Glutamatergic neuron (in vitro differentiated cells): Measurements from ENCODE around the gene TIAM2. TPM values are rescaled to one million over a fixed set of nuclear protein-coding genes. Genes with fewer than 3 reads are reported as not detected.
A peak's percentile ranks its signal among the peaks of the same experiment; 100 is the strongest.

ENCODE experiments used
- DNase-seq: peaks from one replicate; pipeline ENCODE4 v3.0.0; 2022
- H3K27ac Mint-ChIP-seq: one replicate; pipeline ENCODE4 v1.8.0; 2020; ENCODE audit warnings: mild to moderate bottlenecking, mixed read lengths, inconsistent platforms; ENCODE audit not compliant: unreplicated experiment
- H3K27me3 Mint-ChIP-seq: one replicate; pipeline ENCODE4 v1.8.0; 2020; ENCODE audit warnings: mild to moderate bottlenecking, moderate library complexity, mixed read lengths, inconsistent platforms; ENCODE audit not compliant: unreplicated experiment
- H3K36me3 Mint-ChIP-seq: one replicate; pipeline ENCODE4 v1.8.0; 2020; ENCODE audit warnings: mild to moderate bottlenecking, mixed read lengths, inconsistent platforms; ENCODE audit not compliant: unreplicated experiment
- H3K4me1 Mint-ChIP-seq: one replicate; pipeline ENCODE4 v1.8.0; 2020; ENCODE audit warnings: mild to moderate bottlenecking, low read depth, mixed read lengths, inconsistent platforms; ENCODE audit not compliant: unreplicated experiment
- H3K4me3 Mint-ChIP-seq: one replicate; pipeline ENCODE4 v1.8.0; 2020; ENCODE audit warnings: mild to moderate bottlenecking, mixed read lengths, inconsistent platforms; ENCODE audit not compliant: unreplicated experiment
- H3K9me3 Mint-ChIP-seq: one replicate; pipeline ENCODE4 v1.8.0; 2020; ENCODE audit warnings: mild to moderate bottlenecking, moderate library complexity, mixed read lengths, inconsistent platforms; ENCODE audit not compliant: unreplicated experiment
- long read RNA-seq: library from polyadenylated mRNA; unstranded; transcript quantifications from one replicate; pipeline ENCODE4 v2.0.0, GENCODE V29; 2020; ENCODE audit not compliant: unreplicated experiment
- total RNA-seq: library from RNA; stranded (reverse); fragmentation: NEBNext Ultra II Directional; extraction: Animal tissue kit (Norgen Biotek cat#: 25700); gene quantifications from one replicate; pipeline ENCODE4 v1.2.1, GENCODE V29; 2021; ENCODE audit not compliant: unreplicated experiment
- TF ChIP-seq, protein P1 (sequence below): fragments of 200-600 bp; sonication (generic); IDR thresholded peaks from one replicate; pipeline ENCODE4 v1.5.0; 2021; ENCODE audit not compliant: partially characterized antibody, unreplicated experiment

The TIAM2 gene
- 113 TPM for total RNA-seq
- long read RNA-seq, partial matches to known transcripts = 3 of 7 reads
- long read RNA-seq, other reads (novel, unspliced or antisense) = 4 of 7 reads

DNA sequence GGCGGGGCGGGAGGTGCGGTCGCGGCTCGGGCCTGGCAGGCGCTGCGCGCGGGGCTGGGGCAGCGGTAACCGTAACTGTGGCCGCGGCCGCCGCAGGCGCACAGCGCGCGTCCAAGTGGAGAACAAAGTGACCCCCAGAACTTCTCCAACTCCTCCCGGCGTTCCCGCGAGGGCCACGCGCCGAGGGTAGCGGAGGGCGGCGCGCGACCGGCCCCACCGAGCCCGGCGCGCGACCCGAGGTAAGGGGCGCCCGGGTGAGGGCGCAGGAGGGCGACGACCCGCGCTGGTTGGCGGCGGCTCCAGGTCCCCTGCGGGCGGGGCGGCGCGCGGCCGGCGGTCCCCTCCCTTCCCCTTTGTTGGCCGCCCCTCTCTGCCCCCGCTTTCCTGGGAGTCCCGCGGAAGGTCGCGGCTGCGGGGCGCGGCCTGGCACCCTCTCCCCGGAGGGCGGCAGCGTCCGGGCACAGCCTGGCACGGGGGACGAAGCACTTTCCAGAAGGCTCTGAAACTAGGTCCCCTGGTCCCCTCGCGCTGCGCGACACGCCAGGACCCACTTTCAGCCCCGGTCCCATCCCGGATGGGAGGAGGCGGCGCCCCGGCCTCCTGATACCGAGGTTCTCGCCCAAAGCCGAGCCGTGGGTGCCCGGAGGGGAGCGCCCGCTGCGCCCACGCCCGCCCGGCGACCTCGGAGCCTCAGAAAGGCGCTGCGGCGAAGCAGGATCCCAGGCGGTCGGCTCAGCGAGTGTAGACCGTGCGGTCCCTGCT lies at the start of gene TIAM2:
Gene TIAM2 (plus strand): TSS at position 62 of the 762 bp plus-strand sequence. CDS start 133,909 bp downstream, outside the sequence.
- peak within 1 kb of the TSS; percentile 83 for H3K27ac Mint-ChIP-seq
- peak within 1 kb of the TSS; percentile 90 for H3K4me3 Mint-ChIP-seq
- H3K9me3 Mint-ChIP-seq = peaks cover 9% of the 10 kb centered on the region

DNA sequence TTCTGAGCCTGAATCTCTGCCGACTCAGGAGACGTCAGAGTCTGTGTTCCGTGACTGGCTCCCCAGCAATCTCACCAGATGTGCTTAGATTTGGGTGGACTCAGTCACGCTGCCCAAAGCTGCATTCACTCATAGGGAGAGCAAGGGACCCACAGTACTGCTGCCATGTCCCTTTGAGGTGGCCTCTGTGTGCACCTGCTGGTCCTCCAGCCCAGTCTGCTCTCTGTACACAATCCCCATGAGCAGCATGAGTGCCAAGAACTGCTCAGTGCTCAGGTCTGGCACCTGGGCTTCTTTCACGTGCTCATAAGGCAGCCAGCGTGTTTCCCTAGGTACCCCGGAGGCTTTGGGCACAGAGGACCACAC lies 44.2 kb upstream of the TIAM2 start:
- Mint-ChIP-seq H3K4me1 (no peaks in the 10 kb centered on the region), H3K9me3 (peaks cover 2% of the 10 kb centered on the region), H3K27ac (no peak overlapping the region), H3K27me3 (peaks cover 2% of the 10 kb centered on the region), H3K36me3 (peaks cover 8% of the 10 kb centered on the region), H3K4me3 (no peak overlapping the region)
- DNase-seq = no peak
- TF ChIP-seq, protein P1, sequence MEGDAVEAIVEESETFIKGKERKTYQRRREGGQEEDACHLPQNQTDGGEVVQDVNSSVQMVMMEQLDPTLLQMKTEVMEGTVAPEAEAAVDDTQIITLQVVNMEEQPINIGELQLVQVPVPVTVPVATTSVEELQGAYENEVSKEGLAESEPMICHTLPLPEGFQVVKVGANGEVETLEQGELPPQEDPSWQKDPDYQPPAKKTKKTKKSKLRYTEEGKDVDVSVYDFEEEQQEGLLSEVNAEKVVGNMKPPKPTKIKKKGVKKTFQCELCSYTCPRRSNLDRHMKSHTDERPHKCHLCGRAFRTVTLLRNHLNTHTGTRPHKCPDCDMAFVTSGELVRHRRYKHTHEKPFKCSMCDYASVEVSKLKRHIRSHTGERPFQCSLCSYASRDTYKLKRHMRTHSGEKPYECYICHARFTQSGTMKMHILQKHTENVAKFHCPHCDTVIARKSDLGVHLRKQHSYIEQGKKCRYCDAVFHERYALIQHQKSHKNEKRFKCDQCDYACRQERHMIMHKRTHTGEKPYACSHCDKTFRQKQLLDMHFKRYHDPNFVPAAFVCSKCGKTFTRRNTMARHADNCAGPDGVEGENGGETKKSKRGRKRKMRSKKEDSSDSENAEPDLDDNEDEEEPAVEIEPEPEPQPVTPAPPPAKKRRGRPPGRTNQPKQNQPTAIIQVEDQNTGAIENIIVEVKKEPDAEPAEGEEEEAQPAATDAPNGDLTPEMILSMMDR = no peak

More for the DNA sequence above, at the start of gene TIAM2:
- Mint-ChIP-seq H3K4me1 (peaks cover 13% of the 10 kb centered on the region), H3K27me3 (peaks cover 4% of the 10 kb centered on the region), H3K36me3 (peaks cover 5% of the 10 kb centered on the region)
- DNase-seq = peak; percentile 76
- TF ChIP-seq, protein P1 = no peak

DNA sequence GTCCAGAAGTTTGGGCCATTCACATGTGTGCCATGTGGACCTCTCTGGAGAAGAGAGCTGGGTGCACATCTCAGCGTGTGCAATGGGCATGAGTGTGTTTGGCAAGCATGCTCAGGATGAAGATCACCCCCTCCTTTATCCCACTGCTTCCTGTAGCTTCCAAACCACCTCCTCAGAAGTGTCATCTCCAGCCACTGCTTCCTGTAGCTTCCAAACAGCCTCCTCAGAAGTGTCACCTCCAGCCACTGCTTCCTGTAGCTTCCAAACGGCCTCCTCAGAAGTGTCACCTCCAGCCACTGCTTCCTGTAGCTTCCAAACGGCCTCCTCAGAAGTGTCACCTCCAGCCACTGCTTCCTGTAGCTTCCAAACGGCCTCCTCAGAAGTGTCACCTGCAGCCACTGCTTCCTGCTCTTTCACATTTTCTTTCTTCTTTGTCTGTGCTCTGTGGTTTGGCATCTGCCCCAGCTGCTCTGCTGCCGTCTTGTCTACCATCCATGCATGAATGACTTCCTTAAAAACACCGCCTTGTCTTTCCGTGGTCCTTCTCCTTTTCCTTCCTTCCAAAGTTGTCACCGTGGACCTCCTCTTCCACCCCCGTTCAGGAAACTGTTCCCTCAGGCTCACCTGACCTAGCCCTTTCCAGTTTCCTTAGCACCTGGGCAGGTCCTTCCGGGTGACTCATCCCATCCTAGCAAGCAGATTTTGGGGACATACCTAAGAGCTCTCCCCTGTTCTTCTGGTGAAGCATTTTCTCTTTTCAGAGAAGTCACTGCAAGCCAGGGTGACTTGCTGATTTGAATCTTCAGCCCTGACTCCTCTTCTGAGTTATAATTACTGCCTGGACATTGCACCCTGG lies 43.5 kb upstream of the TIAM2 start:
- Mint-ChIP-seq H3K4me1 (no peaks in the 10 kb centered on the region), H3K4me3 (no peak overlapping the region), H3K9me3 (peaks cover 2% of the 10 kb centered on the region), H3K27me3 (peaks cover 2% of the 10 kb centered on the region), H3K36me3 (peaks cover 8% of the 10 kb centered on the region), H3K27ac (no peak overlapping the region)
- TF ChIP-seq, protein P1 = no peak
- no peak for DNase-seq

DNA sequence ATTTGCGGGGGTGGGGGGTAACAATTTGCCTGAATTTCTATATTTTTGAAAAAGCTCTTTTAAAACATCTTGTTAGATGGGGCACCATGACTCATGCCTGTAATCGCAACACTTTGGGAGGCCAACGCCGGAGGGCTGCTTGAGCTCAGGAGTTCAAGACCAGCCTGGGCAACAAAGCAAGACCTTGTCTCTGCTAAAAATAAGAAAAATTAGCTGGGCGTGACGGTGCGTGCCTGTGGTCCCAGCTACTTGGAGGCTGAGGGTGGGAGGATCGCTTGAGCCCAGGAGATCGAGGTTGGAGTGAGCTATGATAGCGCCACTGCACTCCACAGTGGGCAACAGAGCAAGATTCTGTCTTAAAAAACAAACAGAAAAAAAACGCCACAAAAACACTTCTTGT lies 41.5 kb upstream of the TIAM2 start:
- no peak overlapping the region for H3K27ac Mint-ChIP-seq
- peaks cover 8% of the 10 kb centered on the region for H3K36me3 Mint-ChIP-seq
- peaks cover 2% of the 10 kb centered on the region for H3K9me3 Mint-ChIP-seq
- no peak overlapping the region for H3K4me3 Mint-ChIP-seq
- peaks cover 2% of the 10 kb centered on the region for H3K27me3 Mint-ChIP-seq
- no peak for DNase-seq
- TF ChIP-seq, protein P1 = no peak
- no peaks in the 10 kb centered on the region for H3K4me1 Mint-ChIP-seq

DNA sequence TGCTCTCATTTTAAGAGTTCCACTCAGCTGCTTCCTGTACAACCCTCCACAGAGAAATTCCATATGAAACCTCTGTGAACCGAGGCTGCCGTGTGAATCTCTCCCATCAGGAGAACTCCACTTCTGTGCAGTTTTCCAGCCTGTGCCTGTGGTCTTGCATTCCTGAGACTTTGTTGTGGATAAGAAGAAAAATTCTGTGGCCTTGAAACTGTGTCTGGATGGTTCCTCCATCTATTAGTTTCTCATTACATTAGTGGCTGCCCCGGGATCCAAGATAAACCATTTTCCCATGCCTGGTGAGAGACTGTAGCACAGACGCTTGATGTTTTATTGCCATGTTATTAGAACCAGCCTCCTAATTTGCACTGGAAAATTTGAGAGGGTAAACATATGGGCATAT lies 40.8 kb upstream of the TIAM2 start:
- H3K9me3 Mint-ChIP-seq = peaks cover 2% of the 10 kb centered on the region
- TF ChIP-seq, protein P1 = no peak
- DNase-seq = no peak
- peaks cover 8% of the 10 kb centered on the region for H3K36me3 Mint-ChIP-seq
- no peaks in the 10 kb centered on the region for H3K4me1 Mint-ChIP-seq
- peaks cover 2% of the 10 kb centered on the region for H3K27me3 Mint-ChIP-seq
- no peak overlapping the region for H3K4me3 Mint-ChIP-seq
- H3K27ac Mint-ChIP-seq = no peak overlapping the region
